Right lobe of liver (tissue), 6 donors: ENCODE results near the gene GJA3. TPM values are rescaled to one million over a fixed set of nuclear protein-coding genes. Genes with fewer than 3 reads are reported as not detected.

ENCODE experiments used
- ATAC-seq, 4 donors: fragments of 200-7000 bp; cut with Tn5 transposase; one replicate each; pipeline ENCODE4 v1.9.1; 2020; ENCODE audit warnings: mild to moderate bottlenecking in 4 of 4, moderate library complexity in 4 of 4
- DNase-seq, 3 donors: peaks; one replicate each; pipeline ENCODE4 v3.0.0-alpha.2; 2020
- H3K27ac ChIP-seq, 3 donors: fragments of 200-600 bp; one replicate each; pipeline ENCODE4 v1.8.0; 2022
- H3K27me3 ChIP-seq, 2 donors: fragments of 200-600 bp; one replicate each; pipeline ENCODE4 v1.8.0; 2022
- H3K36me3 ChIP-seq, 4 donors: fragments of 200-600 bp; sonication (generic) in 1 of 4; one replicate each; pipeline versions ENCODE4 v1.5.1 to v1.8.0; 2017 to 2022; ENCODE audit warnings: control low read depth in 1 of 4
- H3K4me1 ChIP-seq, 4 donors: fragments of 200-600 bp; sonication (generic) in 1 of 4; one replicate each; pipeline versions ENCODE4 v1.5.1 to v1.8.0; 2017 to 2022; ENCODE audit warnings: control low read depth in 1 of 4
- H3K4me3 ChIP-seq, 3 donors: fragments of 200-600 bp; one replicate each; pipeline ENCODE4 v1.8.0; 2022
- H3K9me3 ChIP-seq, 4 donors: fragments of 200-600 bp; sonication (generic) in 1 of 4; one replicate each; pipeline versions ENCODE4 v1.5.1 to v1.8.0; 2017 to 2022; ENCODE audit warnings: control low read depth in 1 of 4
- POLR2A ChIP-seq: fragments of 450-650 bp; IDR thresholded peaks from one replicate; pipeline ENCODE4 v1.6.1; 2017; ENCODE audit warnings: antibody characterized with exemption, mild to moderate bottlenecking
- WGBS: methylation state at CpG from one replicate; pipeline ENCODE4 v1.1.6; 2018; ENCODE audit warnings: low coverage, low lambda C conversion rate; ENCODE audit not compliant: insufficient coverage; ENCODE audit errors: missing lambda C conversion rate; 5-methylcytosine and 5-hydroxymethylcytosine counted together
- intact Hi-C, 2 donors: fragments of 100-400 bp; cut with DNase I; formaldehyde crosslinking; loops; one replicate each; pipeline versions ENCODE4 v1.11.2 to v1.14.1; 2022
- total RNA-seq, 6 experiments: library from RNA; depleted of rRNA in 2 of 6; stranded (reverse); fragments of >200 nt in 2 of 6; fragmentation: NEBNext Ultra II Directional in 3 of 6; extraction: Animal tissue kit (Norgen Biotek cat#: 25700) in 3 of 6; gene quantifications; one replicate each; pipeline versions ENCODE4 v1.1.0 to v1.2.4, GENCODE V29; 2016 to 2023
- TF ChIP-seq, protein P1 (sequence below), 4 donors: fragments of 200-600 bp in 3 of 4; fragments of 450-650 bp in 1 of 4; IDR thresholded peaks; one replicate each; pipeline versions ENCODE4 v1.5.1 to v1.8.0; 2016 to 2022; ENCODE audit warnings: antibody characterized with exemption in 4 of 4, mild to moderate bottlenecking in 2 of 4
- donor health status: DM: no; HTN: yes; CAD: no.
- donor health status: DM: no; HTN: no; CAD: no.
- donor health status: DM: no; HTN: no; CAD: no.
- donor health status: DM: no; HTN: yes; CAD: no.
- donor health status: DM: no; HTN: yes; CAD: no.

The GJA3 gene
- total RNA-seq, 6 experiments from 2014 or later = 0.11 TPM; not detected in 5

DNA sequence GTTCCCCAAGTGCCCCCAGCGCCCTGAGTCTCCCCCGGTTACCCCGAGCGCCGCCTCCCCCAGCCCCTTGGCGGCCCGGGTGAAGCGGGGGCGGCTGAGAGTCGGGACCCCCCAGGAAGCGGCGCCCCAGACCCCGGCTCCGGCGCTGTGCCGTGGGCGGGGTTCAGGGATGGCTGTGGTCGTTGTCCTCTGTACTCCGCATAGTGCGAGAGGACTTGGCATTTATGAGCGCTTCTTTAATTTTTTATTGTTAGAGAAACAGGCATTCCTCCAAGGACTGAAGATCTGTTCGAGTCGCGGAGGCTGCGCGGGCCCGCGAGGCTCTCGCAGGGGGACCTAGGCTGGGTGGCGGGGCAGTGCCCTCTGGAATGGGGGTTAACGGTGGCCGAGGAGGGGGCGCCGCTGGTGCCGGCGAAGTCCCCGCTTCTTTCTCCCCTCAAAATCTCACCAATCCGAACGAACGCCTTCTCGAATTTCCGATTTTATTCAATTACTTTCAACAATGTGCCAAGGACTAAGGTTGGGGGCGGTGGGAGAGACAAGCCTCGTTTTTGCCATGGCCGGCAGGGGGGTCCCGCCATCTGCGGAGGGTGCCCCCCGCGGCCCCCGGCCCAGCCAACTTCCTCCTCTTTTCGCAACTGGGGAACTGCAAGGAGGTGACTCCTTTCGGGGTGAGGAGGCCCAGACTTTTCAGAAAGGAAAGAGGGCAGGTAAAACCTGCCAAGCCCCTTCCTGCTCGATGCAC lies 32.5 kb upstream of the GJA3 start:
- no peak for TF ChIP-seq POLR2A
- TF ChIP-seq, protein P1, sequence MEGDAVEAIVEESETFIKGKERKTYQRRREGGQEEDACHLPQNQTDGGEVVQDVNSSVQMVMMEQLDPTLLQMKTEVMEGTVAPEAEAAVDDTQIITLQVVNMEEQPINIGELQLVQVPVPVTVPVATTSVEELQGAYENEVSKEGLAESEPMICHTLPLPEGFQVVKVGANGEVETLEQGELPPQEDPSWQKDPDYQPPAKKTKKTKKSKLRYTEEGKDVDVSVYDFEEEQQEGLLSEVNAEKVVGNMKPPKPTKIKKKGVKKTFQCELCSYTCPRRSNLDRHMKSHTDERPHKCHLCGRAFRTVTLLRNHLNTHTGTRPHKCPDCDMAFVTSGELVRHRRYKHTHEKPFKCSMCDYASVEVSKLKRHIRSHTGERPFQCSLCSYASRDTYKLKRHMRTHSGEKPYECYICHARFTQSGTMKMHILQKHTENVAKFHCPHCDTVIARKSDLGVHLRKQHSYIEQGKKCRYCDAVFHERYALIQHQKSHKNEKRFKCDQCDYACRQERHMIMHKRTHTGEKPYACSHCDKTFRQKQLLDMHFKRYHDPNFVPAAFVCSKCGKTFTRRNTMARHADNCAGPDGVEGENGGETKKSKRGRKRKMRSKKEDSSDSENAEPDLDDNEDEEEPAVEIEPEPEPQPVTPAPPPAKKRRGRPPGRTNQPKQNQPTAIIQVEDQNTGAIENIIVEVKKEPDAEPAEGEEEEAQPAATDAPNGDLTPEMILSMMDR (IDR thresholded peaks at IDR 0.05) = no peak
- Histone ChIP-seq H3K36me3 (peaks cover 0 to 7% (median 0%) of the 10 kb centered on the region in 4 donors), H3K4me1 (peaks cover 0 to 47% (median 21%) of the 10 kb centered on the region in 4 donors), H3K27ac (no peak overlapping the region), H3K4me3 (peak overlapping the region; percentile 64 to 70 (median 68)), H3K9me3 (no peaks in the 10 kb centered on the region), H3K27me3 (no peaks in the 10 kb centered on the region)
- 2% methylated on average over 16 of the region's 53 CpGs for WGBS
- intact Hi-C loops = loop anchor here in 1 of 2 donors (10.0 kb wide), 1 partner anchor 281 kb away; no protein-coding TSS in a partner anchor
- ATAC-seq (peak in 3 of 4 donors; percentile 2 to 9 (median 4)), DNase-seq (no peak)

GRCh38 chr13:20192836-20193161 lies 31.9 kb upstream of the GJA3 start, which contains the start of gene GJB2:
Gene GJB2, minus strand, starts transcription at chr13:20192938. Its CDS starts 3,357 bp downstream, at chr13:20189581.
- peak within 1 kb of the TSS; percentile 64 to 70 (median 68) for H3K4me3 ChIP-seq
- WGBS = no CpG with 5 or more reads among the region's 39 CpGs
- DNase-seq (peak; percentile 57 to 74 (median 68)), ATAC-seq (peak; percentile 46 to 69 (median 58))
- TF ChIP-seq POLR2A = no peak
- H3K27me3 ChIP-seq = no peaks in the 10 kb centered on the region
- H3K9me3 ChIP-seq = no peaks in the 10 kb centered on the region
- H3K36me3 ChIP-seq = peaks cover 0 to 10% (median 0%) of the 10 kb centered on the region in 4 donors
- intact Hi-C loops = loop anchor here in 1 of 2 donors (10.0 kb wide), 1 partner anchor 282 kb away; no protein-coding TSS in a partner anchor
- peak within 1 kb of the TSS; percentile 54 to 78 (median 63) for H3K27ac ChIP-seq
- peaks cover 0 to 42% (median 19%) of the 10 kb centered on the region in 4 donors for H3K4me1 ChIP-seq

- Histone ChIP-seq H3K4me1 (peaks cover 0 to 38% (median 17%) of the 10 kb centered on the region in 4 donors), H3K27me3 (no peaks in the 10 kb centered on the region), H3K36me3 (peaks cover 0 to 10% (median 0%) of the 10 kb centered on the region in 4 donors), H3K4me3 (peak overlapping the region; percentile 64 to 70 (median 68)), H3K9me3 (peaks cover 0 to 3% (median 0%) of the 10 kb centered on the region in 4 donors), H3K27ac (peak overlapping the region; percentile 54 to 78 (median 63))
- 0% methylated on average over 9 of the region's 73 CpGs for WGBS
- DNase-seq = peak; percentile 62 to 76 (median 63)
- peak; percentile 68 to 81 (median 72) for ATAC-seq
- intact Hi-C loops = loop anchor here in 1 of 2 donors (10.0 kb wide), 1 partner anchor 283 kb away; no protein-coding TSS in a partner anchor
- TF ChIP-seq POLR2A = peak; percentile 36
- TF ChIP-seq, protein P1 (IDR thresholded peaks at IDR 0.05) = no peak
Measured at GRCh38 chr13:20192158-20192835, 31.4 kb upstream of the GJA3 start.

- 38% methylated on average over 4 of the region's 24 CpGs for WGBS
- intact Hi-C loops = loop anchor here in 1 of 2 donors (10.0 kb wide), 1 partner anchor 283 kb away; no protein-coding TSS in a partner anchor
- peak overlapping the region; percentile 54 to 78 (median 63) for H3K27ac ChIP-seq
- peak overlapping the region; percentile 64 to 70 (median 68) for H3K4me3 ChIP-seq
- peaks cover 0 to 10% (median 0%) of the 10 kb centered on the region in 4 donors for H3K36me3 ChIP-seq
- no peaks in the 10 kb centered on the region for H3K27me3 ChIP-seq
- TF ChIP-seq, protein P1 (IDR thresholded peaks at IDR 0.05) = no peak
- peaks cover 0 to 38% (median 17%) of the 10 kb centered on the region in 4 donors for H3K4me1 ChIP-seq
- ATAC-seq (peak; percentile 48 to 63 (median 58)), DNase-seq (peak; percentile 68 to 77 (median 73))
- peaks cover 0 to 4% (median 0%) of the 10 kb centered on the region in 4 donors for H3K9me3 ChIP-seq
Measured at GRCh38 chr13:20191311-20192157, 30.7 kb upstream of the GJA3 start.
